Measurements from ENCODE around the gene PRRT3. TPM values are rescaled to one million over a fixed set of nuclear protein-coding genes. Genes with fewer than 3 reads are reported as not detected.
"Not testable (repeated sequence)": the region's sequence is repeated elsewhere in the genome, so short reads cannot be mapped to it uniquely, and the experiment has no call there.

PRRT3 gene
- total RNA-seq, 1 experiment from 2014 or later = 4.4 TPM

DNA sequence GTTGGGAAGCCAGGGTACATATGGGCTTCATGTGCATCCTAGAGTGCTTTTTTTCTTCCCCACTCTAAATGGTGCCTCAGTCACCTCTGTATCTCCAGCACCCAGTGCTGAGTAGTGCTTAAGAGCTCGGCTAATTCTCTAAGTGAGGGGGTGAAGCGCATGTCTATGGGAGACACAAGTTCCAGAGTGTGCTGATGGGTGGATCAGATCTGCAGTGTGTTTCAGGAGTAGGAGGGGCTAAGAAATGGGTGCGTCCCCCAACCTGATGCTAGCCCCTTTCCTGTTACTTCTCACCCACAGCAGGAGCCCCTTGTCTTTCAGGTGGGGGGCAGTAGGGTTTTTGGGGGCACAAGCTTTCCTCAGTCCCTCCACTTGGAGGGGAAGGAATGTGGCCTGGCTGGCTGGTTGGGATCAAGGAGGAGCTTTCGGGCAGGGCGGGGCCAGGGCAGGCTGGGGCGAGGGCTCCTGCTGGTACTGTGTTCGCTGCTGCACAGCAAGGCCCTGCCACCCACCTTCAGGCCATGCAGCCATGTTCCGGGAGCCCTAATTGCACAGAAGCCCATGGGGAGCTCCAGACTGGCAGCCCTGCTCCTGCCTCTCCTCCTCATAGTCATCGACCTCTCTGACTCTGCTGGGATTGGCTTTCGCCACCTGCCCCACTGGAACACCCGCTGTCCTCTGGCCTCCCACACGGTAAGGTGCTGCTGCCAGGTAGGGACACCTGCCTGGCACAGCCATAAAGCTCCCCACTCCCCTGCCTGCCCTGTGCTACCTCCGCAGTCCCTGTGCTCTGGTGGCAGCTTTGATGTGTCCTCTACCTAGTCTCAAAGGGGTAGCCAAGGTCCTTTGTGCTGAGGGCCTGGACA lies 49.6 kb downstream of the PRRT3 start, which contains the start of gene IL17RE:
Gene IL17RE, plus strand, starts transcription at position 477 of the 866 bp plus-strand sequence. Its CDS starts 85 bp downstream, at position 562.
- peaks cover 37% of the 10 kb centered on the region for H3K4me1 ChIP-seq (ENCODE audit: insufficient read depth, low read length)
- H3K27ac ChIP-seq (ENCODE audit: low read length) = peak within 1 kb of the TSS; percentile 48
- H3K9ac ChIP-seq (ENCODE audit: low read length) = no peak within 1 kb of the TSS
- H2AFZ ChIP-seq (ENCODE audit: low read length) = peak within 1 kb of the TSS; percentile 47
- no peaks in the 10 kb centered on the region for H3K27me3 ChIP-seq (ENCODE audit: low read length)
- TF ChIP-seq EZH2phosphoT487 (IDR thresholded peaks at IDR 0.05; ENCODE audit: borderline replicate concordance, low read length) = no peak
- TF ChIP-seq, protein P1, sequence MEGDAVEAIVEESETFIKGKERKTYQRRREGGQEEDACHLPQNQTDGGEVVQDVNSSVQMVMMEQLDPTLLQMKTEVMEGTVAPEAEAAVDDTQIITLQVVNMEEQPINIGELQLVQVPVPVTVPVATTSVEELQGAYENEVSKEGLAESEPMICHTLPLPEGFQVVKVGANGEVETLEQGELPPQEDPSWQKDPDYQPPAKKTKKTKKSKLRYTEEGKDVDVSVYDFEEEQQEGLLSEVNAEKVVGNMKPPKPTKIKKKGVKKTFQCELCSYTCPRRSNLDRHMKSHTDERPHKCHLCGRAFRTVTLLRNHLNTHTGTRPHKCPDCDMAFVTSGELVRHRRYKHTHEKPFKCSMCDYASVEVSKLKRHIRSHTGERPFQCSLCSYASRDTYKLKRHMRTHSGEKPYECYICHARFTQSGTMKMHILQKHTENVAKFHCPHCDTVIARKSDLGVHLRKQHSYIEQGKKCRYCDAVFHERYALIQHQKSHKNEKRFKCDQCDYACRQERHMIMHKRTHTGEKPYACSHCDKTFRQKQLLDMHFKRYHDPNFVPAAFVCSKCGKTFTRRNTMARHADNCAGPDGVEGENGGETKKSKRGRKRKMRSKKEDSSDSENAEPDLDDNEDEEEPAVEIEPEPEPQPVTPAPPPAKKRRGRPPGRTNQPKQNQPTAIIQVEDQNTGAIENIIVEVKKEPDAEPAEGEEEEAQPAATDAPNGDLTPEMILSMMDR (conservative IDR thresholded peaks at IDR 0.05; ENCODE audit: low read depth, low read length) = no peak
- H3F3A ChIP-seq (ENCODE audit: low read length, unreplicated experiment) = peaks cover 6% of the 10 kb centered on the region
- no TSS peak for BruUV-seq (replicated peaks)
- H3K9me3 ChIP-seq (ENCODE audit: low read length) = no peaks in the 10 kb centered on the region
- H4K20me1 ChIP-seq (ENCODE audit: low read length) = no peaks in the 10 kb centered on the region
- H3K4me3 ChIP-seq (ENCODE audit: low read length) = peak within 1 kb of the TSS; percentile 16; the same call in 1 of the 2 replicates
- DNase-seq (no peak), ATAC-seq (peak; percentile 2; the same call in 1 of the 2 replicates)
- ChIA-PET CTCF (interaction anchor here (0.7 kb wide), 1 partner anchor 9 kb away, joined by 3 read pairs; no protein-coding TSS in a partner anchor), POLR2A (ENCODE audit: unreplicated experiment) (interaction anchor here (0.6 kb wide), 1 partner anchor 59 kb away, joined by 3 read pairs; the partner anchor contains the start of gene RPUSD3)
- no peaks in the 10 kb centered on the region for H3K36me3 ChIP-seq (ENCODE audit: low read depth, low read length)
- no peaks in the 10 kb centered on the region for H3K9me2 ChIP-seq (replicated peaks; ENCODE audit: low read length)
- no peaks in the 10 kb centered on the region for H3K79me2 ChIP-seq (ENCODE audit: low read length)
- H3K4me2 ChIP-seq (ENCODE audit: low read length) = peak within 1 kb of the TSS; percentile 74
- intact Hi-C loops (cut with micrococcal nuclease) = no loop called here

DNA sequence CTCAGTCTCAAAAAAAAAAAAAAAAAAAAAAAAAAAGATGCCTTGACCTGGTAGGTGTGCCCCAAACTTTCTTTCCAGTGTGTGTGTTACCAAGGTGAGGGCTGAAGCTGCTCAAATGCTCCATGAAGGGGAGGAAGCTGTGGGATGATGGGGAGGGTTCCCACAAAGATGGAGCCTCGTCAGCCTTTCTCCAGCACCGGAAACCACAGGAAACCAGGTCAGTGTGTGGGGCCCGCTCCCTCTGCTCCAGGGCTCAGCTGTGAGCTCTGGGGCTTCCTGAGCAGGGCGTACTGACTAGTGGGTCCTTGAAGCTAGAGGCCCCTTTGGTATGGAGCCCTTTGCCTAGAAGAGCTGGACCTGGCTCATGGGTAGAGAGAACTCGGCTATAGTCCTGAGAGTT lies 50.2 kb downstream of the PRRT3 start:
- Histone ChIP-seq H4K20me1 (ENCODE audit: low read length) (no peaks in the 10 kb centered on the region), H3K9me3 (ENCODE audit: low read length) (no peaks in the 10 kb centered on the region), H3F3A (ENCODE audit: low read length, unreplicated experiment) (peaks cover 9% of the 10 kb centered on the region), H3K4me2 (ENCODE audit: low read length) (no peak overlapping the region), H3K4me3 (ENCODE audit: low read length) (no peak overlapping the region), H3K9ac (ENCODE audit: low read length) (no peak overlapping the region), H3K36me3 (ENCODE audit: low read depth, low read length) (no peaks in the 10 kb centered on the region), H2AFZ (ENCODE audit: low read length) (no peak overlapping the region), H3K27me3 (ENCODE audit: low read length) (no peaks in the 10 kb centered on the region), H3K79me2 (ENCODE audit: low read length) (no peaks in the 10 kb centered on the region), H3K4me1 (ENCODE audit: insufficient read depth, low read length) (peaks cover 43% of the 10 kb centered on the region), H3K9me2 (replicated peaks; ENCODE audit: low read length) (no peaks in the 10 kb centered on the region), H3K27ac (ENCODE audit: low read length) (no peak overlapping the region)
- DNase-seq (no peak), ATAC-seq (no peak)
- no TSS peak for BruUV-seq (replicated peaks)
- TF ChIP-seq EZH2phosphoT487 (IDR thresholded peaks at IDR 0.05; ENCODE audit: borderline replicate concordance, low read length) (no peak), EZH2 (IDR thresholded peaks at IDR 0.05; ENCODE audit: low read length, unreplicated experiment) (no peak)
- TF ChIP-seq, protein P1 (conservative IDR thresholded peaks at IDR 0.05; ENCODE audit: low read depth, low read length) = no peak
- intact Hi-C loops (cut with micrococcal nuclease) = no loop called here
- POLR2A ChIA-PET (ENCODE audit: unreplicated experiment) = no interaction called here
- CTCF ChIA-PET = no interaction called here

DNA sequence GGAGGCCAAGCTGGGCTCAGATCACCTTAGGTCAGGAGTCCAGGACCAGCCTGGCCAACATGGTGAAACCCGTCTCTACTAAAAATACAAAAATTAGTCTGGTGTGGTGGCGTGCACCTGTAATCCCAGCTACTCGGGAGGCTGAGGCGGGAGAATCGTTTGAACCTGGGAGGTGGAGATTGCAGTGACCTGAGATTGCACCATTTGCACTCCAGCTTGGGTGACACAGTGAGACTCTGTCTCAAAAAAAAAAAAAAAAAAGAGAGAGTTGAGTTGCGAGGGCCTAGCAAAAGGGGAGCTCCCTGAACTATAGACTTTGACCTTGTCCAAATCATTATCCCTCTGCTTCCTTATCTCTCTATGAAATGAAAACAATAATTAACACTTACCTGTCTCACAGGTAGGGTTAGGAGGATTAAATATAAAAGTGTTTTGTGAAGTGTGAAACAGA lies 51.2 kb downstream of the PRRT3 start:
- H3K9ac ChIP-seq (ENCODE audit: low read length); H3K4me3 ChIP-seq (ENCODE audit: low read length); H4K20me1 ChIP-seq (ENCODE audit: low read length); POLR2A ChIA-PET (ENCODE audit: unreplicated experiment); H3K79me2 ChIP-seq (ENCODE audit: low read length); H3K4me2 ChIP-seq (ENCODE audit: low read length); H3K36me3 ChIP-seq (ENCODE audit: low read depth, low read length); H3K9me2 ChIP-seq (replicated peaks; ENCODE audit: low read length); intact Hi-C loops (cut with micrococcal nuclease); H2AFZ ChIP-seq (ENCODE audit: low read length); H3K27ac ChIP-seq (ENCODE audit: low read length); DNase-seq; BruUV-seq (replicated peaks); ATAC-seq; H3K27me3 ChIP-seq (ENCODE audit: low read length); H3K9me3 ChIP-seq (ENCODE audit: low read length): not testable (repeated sequence)
- CTCF ChIA-PET = interaction anchor here (0.6 kb wide), 1 partner anchor 45 kb away, joined by 3 read pairs; no protein-coding TSS in a partner anchor
- Histone ChIP-seq H3F3A (ENCODE audit: low read length, unreplicated experiment) (peaks cover 12% of the 10 kb centered on the region), H3K4me1 (ENCODE audit: insufficient read depth, low read length) (peaks cover 53% of the 10 kb centered on the region)
